ENCODE results near the gene CD36.

CD36 gene

GRCh38 chr7:80637911-80638765 lies at the start of gene CD36:
Gene CD36 (plus strand): TSS chr7:80638642. CDS start chr7:80646741, 8,099 bp downstream.
- DNase-seq: no peak

GRCh38 chr7:80589631-80590030 lies 48.8 kb upstream of the CD36 start:
- DNase-seq: no peak

GRCh38 chr7:80591654-80592053 lies 46.8 kb upstream of the CD36 start:
- DNase-seq: no peak

GRCh38 chr7:80593869-80594586 lies 44.4 kb upstream of the CD36 start:
- DNase-seq: no peak

GRCh38 chr7:80596933-80597517 lies 41.4 kb upstream of the CD36 start:
- DNase-seq: no peak

- no peak for DNase-seq
Observed at GRCh38 chr7:80597875-80598274, 40.6 kb upstream of the CD36 start.

- DNase-seq: no peak
Observed at GRCh38 chr7:80600046-80600445, 38.4 kb upstream of the CD36 start.

GRCh38 chr7:80601999-80602398 lies 36.4 kb upstream of the CD36 start:
- DNase-seq: no peak

GRCh38 chr7:80603940-80604339 lies 34.5 kb upstream of the CD36 start:
- no peak for DNase-seq

- no peak for DNase-seq
Observed at GRCh38 chr7:80604436-80604835, 34.0 kb upstream of the CD36 start.

GRCh38 chr7:80607136-80607535 lies 31.3 kb upstream of the CD36 start:
- DNase-seq: no peak

- no peak for DNase-seq
Observed at GRCh38 chr7:80608336-80608735, 30.1 kb upstream of the CD36 start.

- no peak for DNase-seq
Observed at GRCh38 chr7:80609751-80610150, 28.7 kb upstream of the CD36 start.

GRCh38 chr7:80611353-80611752 lies 27.1 kb upstream of the CD36 start:
- no peak for DNase-seq

- DNase-seq: no peak
Observed at GRCh38 chr7:80611779-80612178, 26.7 kb upstream of the CD36 start.

GRCh38 chr7:80612880-80613279 lies 25.6 kb upstream of the CD36 start:
- no peak for DNase-seq

GRCh38 chr7:80613519-80613918 lies 24.9 kb upstream of the CD36 start:
- DNase-seq: no peak

GRCh38 chr7:80614851-80615271 lies 23.6 kb upstream of the CD36 start:
- DNase-seq: no peak

GRCh38 chr7:80618096-80618495 lies 20.3 kb upstream of the CD36 start:
- no peak for DNase-seq

GRCh38 chr7:80619741-80620140 lies 18.7 kb upstream of the CD36 start:
- no peak for DNase-seq

GRCh38 chr7:80622541-80622940 lies 15.9 kb upstream of the CD36 start:
- DNase-seq: no peak

GRCh38 chr7:80623503-80624252 lies 14.8 kb upstream of the CD36 start:
- no peak for DNase-seq

- no peak for DNase-seq
Observed at GRCh38 chr7:80624763-80625162, 13.7 kb upstream of the CD36 start.
